Measurements from ENCODE around the gene DNMT3A.
A peak's percentile ranks its signal among the peaks of the same experiment; 100 is the strongest.

DNMT3A gene

GRCh38 chr2:25230948-25231311 lies 110.8 kb downstream of the DNMT3A start:
- no peak for TF ChIP-seq CTCF (IDR thresholded peaks at IDR 0.05; ENCODE audit: low read depth, low read length)
- H3K27ac ChIP-seq, result peak overlapping the region; percentile 28
- H3K27me3 ChIP-seq (ENCODE audit: insufficient read depth, low read depth, severe bottlenecking), result no peaks in the 10 kb centered on the region
- H3K4me3 ChIP-seq (ENCODE audit: low read depth, low read length), result no peak overlapping the region
- peaks cover 50% of the 10 kb centered on the region for H3K36me3 ChIP-seq
- no peaks in the 10 kb centered on the region for H3K9me3 ChIP-seq (ENCODE audit: severe bottlenecking)
- DNase-seq, result peak; percentile 41

- no peaks in the 10 kb centered on the region for H3K9me3 ChIP-seq (ENCODE audit: severe bottlenecking)
- no peaks in the 10 kb centered on the region for H3K27me3 ChIP-seq (ENCODE audit: insufficient read depth, low read depth, severe bottlenecking)
- no peak for DNase-seq
- H3K36me3 ChIP-seq, result peaks cover 44% of the 10 kb centered on the region
- no peak for TF ChIP-seq CTCF (IDR thresholded peaks at IDR 0.05; ENCODE audit: low read depth, low read length)
- H3K27ac ChIP-seq, result peak overlapping the region; percentile 28; the same call in 1 of the 2 replicates
- H3K4me3 ChIP-seq (ENCODE audit: low read depth, low read length), result no peak overlapping the region
Observed at GRCh38 chr2:25230198-25230947, 111.4 kb downstream of the DNMT3A start.

- H3K36me3 ChIP-seq, result peaks cover 36% of the 10 kb centered on the region
- TF ChIP-seq CTCF (IDR thresholded peaks at IDR 0.05; ENCODE audit: low read depth, low read length), result no peak
- no peaks in the 10 kb centered on the region for H3K27me3 ChIP-seq (ENCODE audit: insufficient read depth, low read depth, severe bottlenecking)
- H3K27ac ChIP-seq, result peak overlapping the region; percentile 2; the same call in 1 of the 2 replicates
- no peak for DNase-seq
- no peaks in the 10 kb centered on the region for H3K9me3 ChIP-seq (ENCODE audit: severe bottlenecking)
- no peak overlapping the region for H3K4me3 ChIP-seq (ENCODE audit: low read depth, low read length)
Observed at GRCh38 chr2:25229279-25230197, 112.2 kb downstream of the DNMT3A start.

GRCh38 chr2:25228848-25229278 lies 112.9 kb downstream of the DNMT3A start:
- TF ChIP-seq CTCF (IDR thresholded peaks at IDR 0.05; ENCODE audit: low read depth, low read length), result peak; percentile 96
- H3K27ac ChIP-seq, result peak overlapping the region; percentile 2; the same call in 1 of the 2 replicates

GRCh38 chr2:25227576-25227975 lies 114.1 kb downstream of the DNMT3A start:
- no peak for DNase-seq
- no peak for TF ChIP-seq CTCF (IDR thresholded peaks at IDR 0.05; ENCODE audit: low read depth, low read length)

More at GRCh38 chr2:25228848-25229278, 112.9 kb downstream of the DNMT3A start:
- peaks cover 29% of the 10 kb centered on the region for H3K36me3 ChIP-seq
- H3K4me3 ChIP-seq (ENCODE audit: low read depth, low read length), result no peak overlapping the region
- no peaks in the 10 kb centered on the region for H3K27me3 ChIP-seq (ENCODE audit: insufficient read depth, low read depth, severe bottlenecking)
- peak; percentile 91 for DNase-seq
- no peaks in the 10 kb centered on the region for H3K9me3 ChIP-seq (ENCODE audit: severe bottlenecking)

More at GRCh38 chr2:25227576-25227975, 114.1 kb downstream of the DNMT3A start:
- H3K27me3 ChIP-seq (ENCODE audit: insufficient read depth, low read depth, severe bottlenecking), result no peaks in the 10 kb centered on the region
- H3K36me3 ChIP-seq, result peaks cover 17% of the 10 kb centered on the region
- H3K27ac ChIP-seq, result no peak overlapping the region
- no peak overlapping the region for H3K4me3 ChIP-seq (ENCODE audit: low read depth, low read length)
- no peaks in the 10 kb centered on the region for H3K9me3 ChIP-seq (ENCODE audit: severe bottlenecking)
